NCI-H2171 treated with DMSO at 0.1 percent for 48 hours (cell line): ENCODE data around the gene P2RX6.

Experiments used
- DNase-seq: peaks from one replicate; lab custom pipeline; 2025; lab: John Stamatoyannopoulos, UW

The P2RX6 gene

GRCh38 chr22:21075516-21076138 lies 60.7 kb downstream of the P2RX6 start:
- no peak for DNase-seq

DNA sequence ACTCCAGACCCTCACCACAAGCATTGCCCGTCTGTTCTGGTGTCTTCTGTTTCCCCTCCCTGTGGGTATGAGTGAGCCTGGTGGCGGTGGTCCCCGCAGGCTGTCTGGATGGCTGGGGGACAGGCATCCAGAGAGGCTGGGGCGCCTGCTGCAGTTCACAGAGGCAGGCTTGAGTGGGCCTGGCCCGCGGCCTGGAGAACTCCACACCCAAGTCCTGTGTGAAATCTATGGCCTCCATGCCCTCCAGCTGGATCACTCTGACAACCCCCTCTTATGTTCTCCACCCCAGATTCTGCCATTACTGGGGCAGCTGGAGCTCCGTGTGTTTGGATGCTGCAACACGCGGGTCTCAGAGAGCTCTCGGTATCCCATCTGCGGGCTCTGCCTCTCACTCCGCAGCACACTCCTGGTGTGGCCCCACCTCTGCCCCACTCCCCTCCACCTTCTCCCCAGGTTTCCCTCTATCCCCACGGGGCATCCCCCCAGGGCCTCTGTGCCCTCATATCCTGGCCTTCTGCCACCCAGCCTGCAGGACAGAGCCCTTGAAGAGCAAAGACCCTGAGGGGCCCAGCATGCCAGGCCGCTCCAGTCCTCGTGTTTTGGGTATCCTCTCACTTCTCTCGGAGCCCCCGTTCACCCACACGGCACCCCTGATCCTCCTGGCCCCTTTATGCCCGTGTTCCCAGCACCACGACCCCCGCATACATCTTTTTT lies 62.1 kb downstream of the P2RX6 start:
- DNase-seq: peak; percentile 21
